Stimulated activated CD4-positive, alpha-beta T cell treated with anti-CD3 and anti-CD28 coated beads, Interleukin-4, amount 100 ng/mL, for 1 hour (primary cell): ENCODE data around the gene PLCXD3.
"Not testable (repeated sequence)": the region's sequence is repeated elsewhere in the genome, so short reads cannot be mapped to it uniquely, and the experiment has no call there.

Source experiments
- DNase-seq: peaks from one replicate; pipeline ENCODE4 v3.0.0-alpha.2; 2020

Gene PLCXD3

DNA sequence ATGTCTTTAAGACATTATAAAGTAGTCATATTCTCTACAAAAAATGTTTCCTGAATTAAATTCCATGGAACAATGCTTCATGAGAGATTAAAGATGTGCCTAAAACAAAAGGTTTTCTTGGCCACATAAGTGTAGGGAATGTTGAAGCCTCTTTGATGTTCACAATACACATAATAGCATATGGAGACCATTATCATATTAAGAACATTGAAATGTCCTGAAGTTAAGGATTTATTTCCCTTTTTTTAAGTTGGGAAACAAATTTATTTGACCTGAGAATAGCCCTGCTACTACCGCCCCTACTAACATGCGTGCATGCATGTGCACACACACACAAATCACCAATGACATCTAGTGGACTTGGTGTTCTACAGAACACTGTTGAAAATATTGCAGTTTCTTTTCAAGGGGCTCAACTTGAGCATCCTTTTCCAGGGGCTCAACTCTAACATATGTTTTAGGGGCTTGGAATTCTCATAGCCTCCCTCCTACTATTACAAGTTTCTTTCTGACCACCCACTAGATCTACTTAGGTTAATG is 172.2 kb downstream of the PLCXD3 start:
- DNase-seq = no peak

DNA sequence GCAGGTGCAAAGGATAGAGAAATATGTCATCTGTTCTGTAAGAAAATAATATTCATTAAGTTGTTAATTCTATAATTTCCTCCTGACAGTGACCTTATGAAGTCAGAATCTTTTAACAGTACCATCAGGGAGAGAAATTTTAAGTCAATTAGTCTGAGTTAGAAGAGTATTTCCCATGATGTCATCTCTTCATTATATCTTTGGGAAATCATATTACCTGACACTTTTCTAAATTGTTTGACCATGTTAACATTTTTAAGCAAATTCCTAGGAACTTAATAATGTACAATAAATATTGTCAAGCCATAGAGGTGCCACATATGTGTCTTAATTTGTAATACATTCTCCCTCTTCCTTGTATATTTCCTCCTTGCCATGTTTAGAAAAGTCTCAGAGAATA is 172.7 kb downstream of the PLCXD3 start:
- DNase-seq = no peak

DNA sequence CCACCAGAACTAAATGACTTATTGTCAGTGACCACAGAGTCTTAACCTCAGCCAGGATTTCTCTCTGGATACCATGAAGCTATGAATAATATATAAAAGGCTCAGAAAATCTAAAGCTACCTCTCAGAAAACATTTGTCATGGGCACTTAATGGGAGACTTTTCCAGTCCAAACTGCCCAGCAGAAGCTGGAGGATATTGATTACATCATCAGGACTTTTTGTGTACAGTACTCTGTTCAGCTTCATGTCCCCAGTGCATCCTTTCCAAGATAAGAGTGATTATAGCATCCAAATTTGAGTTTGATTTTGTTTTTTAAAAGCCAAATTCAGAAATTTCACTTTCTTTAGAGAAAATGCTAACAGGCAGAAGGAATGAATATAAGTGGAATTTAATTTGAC is 173.2 kb downstream of the PLCXD3 start:
- no peak for DNase-seq

DNA sequence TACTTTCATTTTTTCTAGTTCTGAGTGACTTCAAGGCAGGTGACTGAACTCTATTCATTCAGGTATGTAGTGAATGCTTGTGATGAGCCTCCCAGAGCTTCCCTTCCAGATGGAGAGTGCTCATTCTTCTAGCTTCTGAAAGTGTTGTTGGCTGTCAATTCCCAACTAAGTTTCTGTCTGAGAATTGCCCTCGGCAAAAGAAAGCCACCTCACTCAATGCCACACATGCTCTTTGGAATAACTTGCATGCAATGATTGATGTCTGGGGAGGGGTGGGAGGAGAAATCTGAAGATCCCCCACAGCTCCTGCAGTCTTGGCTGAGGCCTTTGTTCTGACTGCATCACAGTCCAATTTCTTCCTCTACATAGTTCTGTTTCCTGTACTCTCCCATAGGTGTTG is 173.9 kb downstream of the PLCXD3 start:
- no peak for DNase-seq

DNA sequence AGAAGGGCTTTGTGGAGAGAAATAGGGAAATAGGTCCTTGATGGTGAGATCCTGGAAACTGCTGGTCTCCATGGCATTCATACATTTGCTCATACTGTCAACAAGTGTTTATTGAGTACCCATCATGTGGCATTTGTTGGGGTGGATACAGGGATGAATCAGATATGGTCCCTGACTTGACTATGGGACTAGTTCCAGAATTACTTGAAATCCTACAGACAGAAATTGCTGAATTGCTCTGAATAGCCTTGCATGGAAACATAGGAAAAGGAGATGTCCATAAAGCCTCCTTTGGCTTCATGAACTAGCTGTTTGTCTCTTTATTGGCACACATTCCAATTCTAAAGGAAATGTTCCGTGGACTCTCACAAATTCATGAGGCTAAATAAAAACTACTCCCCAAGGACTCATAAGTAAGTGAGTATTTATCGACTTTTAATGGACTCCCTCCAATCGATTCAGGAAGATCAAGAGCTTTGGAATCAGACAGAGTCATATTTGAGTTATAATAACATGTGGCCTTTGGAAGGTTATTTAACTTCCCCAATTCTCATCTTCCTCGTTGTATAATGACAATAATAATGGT is 174.7 kb downstream of the PLCXD3 start:
- DNase-seq = no peak

DNA sequence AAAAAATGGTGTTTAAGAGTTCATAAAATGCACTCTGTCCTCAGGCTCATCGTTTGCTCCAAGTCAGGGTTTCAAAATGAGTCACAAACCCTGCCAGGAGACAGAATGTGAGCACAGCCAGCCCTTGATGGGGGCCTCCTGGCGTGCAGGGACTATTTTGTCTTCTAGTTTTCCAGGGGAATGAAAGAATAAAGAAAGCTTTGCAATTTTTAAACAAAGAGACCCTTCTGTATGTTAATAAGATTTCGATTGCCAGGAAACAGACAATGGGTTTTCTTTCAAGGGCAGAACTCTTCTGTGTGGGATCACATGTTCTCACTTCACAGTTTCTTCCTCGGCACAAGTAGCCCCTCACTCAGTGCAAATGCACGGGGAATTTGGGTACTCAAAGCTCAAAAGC is 175.6 kb downstream of the PLCXD3 start:
- no peak for DNase-seq

DNA sequence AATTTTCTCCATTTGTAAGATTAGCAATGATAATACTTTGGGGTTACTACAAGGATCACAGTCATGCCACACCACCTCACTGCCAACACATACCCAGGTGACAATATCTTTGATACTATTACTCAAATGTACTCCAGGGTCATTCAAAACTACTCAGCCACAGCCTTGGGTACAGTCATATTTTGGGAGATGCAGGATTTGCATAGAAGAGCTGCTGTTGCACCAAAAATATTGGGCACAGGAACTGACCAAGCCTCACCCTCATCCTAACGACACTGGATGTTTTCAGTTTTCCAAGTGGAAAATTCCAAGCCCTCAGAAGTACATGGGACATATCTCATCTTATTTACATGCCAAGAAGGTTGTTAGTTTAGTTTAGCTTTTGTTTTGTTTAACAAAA is 176.2 kb downstream of the PLCXD3 start:
- no peak for DNase-seq

DNA sequence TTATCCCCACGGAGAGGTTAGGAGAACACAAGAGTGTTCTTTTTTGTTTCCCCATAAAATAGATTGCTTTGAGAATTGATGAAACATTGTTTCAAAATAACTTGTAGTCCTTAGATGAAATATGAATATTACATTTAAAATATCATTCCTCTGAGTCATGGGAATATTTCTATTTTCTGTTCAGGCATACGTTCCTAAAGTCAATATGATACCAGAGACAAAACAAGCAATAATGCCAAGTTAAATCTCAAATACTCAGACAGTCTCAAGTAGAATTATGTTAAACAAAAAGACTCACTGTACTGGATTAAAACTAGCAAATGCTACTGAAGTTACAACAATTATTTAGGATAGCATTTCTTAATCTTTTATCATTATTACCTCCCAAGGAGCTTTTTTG is 185.3 kb downstream of the PLCXD3 start:
- no peak for DNase-seq

DNA sequence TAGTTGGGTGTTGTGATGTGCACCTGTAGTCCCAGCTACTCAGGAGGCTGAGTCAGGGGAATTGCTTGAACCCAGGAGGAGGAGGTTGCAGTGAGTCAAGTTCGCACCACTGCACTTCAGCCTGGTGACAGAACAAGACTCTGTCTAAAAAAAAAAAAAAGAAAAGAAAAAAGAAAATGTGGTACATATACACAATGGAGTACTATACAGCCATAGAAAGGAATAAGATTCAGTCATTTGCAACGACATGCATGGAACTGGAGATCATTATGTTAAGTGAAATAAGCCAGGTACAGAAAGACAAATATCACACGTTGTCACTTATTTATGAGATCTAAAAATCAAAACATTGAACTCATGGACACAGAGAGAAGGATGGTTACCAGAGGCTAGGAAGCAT is 187.6 kb downstream of the PLCXD3 start:
- DNase-seq = not testable (repeated sequence)

DNA sequence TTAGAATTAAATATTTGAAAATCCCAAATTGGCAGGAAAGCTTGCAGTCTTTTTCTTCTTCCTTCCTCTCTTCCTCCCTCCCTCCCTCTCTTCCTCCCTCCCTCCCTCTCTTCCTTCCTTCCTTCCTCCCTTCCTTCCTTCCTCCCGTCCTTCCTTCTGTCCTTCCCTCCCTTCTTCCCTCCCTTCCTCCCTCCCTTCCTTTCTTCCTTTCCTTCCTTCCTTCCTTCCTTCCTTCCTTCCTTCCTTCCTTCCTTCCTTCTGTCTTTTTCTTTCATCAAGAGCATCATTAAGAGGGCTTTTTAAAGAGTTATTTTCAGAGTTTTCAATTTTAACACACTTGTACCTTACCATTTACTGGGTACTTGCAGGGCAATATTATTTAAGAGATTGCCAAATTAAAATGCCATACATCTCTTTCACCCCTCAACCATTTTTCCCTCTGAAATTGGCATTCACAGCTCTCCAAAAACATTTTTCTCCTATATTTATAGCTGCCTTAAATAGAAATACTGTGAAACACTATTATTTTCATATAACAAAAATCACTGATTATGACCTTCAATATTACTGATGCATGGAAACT is 197.8 kb downstream of the PLCXD3 start:
- no peak for DNase-seq

DNA sequence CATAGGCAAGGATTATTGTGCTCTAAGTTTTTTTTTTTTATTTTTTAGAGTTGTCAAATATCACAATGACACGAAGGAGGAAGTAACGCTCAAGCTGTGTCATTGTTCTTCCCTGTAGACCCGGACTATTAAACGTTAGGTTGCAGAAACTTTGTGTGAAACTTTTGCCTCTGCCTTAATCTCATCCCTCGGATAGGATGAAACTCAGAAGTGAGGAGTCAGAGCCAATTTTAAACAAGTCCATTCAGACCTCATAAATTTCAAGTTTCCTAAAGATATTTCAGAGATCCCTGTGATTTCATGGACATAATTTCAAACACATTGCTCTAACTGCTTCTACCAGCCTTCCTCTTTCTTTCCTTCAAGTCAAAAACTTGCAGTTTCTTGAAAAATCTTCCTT is 198.3 kb downstream of the PLCXD3 start:
- DNase-seq = no peak

DNA sequence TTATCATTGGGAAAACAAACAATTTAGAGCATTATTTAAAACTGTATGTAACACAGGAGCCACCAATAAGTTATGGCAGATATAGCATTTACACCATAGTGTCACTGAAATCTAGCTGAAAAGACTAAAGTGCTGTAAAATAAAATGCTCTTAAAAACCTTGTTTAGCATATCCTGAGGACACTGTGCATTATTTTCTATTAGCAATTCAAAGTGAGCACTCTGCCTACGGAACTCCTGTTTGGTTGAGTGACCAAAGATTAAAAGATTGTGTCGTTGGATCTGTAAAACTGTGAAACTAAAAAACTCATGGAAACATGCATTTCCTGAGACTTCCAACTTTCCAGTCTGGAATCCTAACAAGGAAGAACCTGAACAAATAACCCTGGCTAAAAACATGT is 201.1 kb downstream of the PLCXD3 start:
- no peak for DNase-seq

DNA sequence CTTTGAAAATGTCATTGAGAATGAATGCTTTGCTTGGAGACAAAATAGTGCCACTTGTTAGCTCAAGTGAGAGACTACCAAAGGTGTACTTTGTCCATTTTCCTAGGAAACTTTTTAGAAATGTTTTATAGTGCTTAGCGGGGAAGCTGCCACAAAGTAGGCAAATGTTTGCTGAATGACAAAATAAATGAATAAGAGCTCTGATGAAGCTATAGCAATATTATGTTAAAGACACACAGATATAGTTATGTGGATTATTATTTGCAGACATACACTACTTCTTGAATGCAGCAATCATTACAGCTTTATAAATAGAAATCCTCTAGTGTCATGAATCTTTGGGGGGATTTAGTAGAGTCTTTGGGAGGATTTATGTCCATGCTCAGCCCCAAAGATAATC is 204.4 kb downstream of the PLCXD3 start:
- DNase-seq = no peak

DNA sequence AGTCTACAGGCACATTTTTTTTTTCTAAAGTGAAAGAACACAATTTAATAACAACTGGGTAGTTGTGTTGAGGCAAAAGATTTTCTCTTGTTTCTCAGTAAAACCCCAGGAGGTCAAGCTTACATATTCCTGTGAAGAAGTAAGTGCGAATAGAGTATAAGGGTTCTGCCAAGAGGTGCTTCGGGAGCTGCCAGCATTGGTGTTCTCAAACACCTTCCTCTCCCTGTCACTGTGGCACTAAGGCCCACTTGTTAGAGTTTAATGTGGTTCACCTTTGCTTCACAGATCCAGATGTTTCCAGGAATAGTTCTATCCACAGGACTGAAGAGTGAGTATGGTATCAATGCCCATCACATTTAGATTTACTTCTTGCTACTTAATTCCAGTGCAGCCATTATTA is 205.3 kb downstream of the PLCXD3 start:
- DNase-seq = no peak

DNA sequence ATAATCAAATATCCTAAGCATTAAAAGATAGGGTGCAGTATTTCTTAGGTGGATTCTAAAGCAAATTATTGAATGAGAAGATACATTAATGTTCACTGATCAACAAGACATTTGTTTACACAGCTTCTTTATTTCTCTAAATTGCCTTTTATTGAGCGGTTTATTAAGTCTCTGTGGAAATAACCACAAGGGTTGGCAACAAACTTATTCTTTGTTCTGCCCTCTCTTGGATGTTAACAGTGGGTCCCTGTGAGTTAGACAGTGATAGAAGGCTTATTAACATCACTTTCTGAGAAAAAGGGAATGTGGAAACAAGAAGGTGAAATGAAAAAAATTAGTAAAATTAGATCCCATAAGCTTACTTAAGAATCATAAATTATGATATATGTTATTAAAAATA is 214.3 kb downstream of the PLCXD3 start:
- no peak for DNase-seq

DNA sequence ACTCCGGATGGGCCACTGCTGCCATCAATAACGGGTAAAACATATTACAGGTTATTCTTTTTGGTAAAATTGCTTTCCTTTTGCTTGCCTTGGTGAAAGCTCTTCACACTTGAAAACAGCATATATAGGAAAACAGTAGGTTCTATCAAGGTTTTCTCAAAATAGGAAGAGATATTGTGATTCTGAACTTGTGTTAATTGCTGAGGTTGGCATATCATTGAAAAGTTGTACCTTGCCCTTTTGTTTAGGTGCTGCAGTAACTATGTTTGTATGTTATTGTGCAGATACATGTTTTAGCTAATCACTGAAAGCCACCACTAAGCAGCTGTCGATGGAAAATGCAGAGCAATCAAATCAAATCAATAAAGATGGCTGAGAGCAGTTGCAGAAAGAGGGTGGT is 219.1 kb downstream of the PLCXD3 start:
- DNase-seq = no peak

DNA sequence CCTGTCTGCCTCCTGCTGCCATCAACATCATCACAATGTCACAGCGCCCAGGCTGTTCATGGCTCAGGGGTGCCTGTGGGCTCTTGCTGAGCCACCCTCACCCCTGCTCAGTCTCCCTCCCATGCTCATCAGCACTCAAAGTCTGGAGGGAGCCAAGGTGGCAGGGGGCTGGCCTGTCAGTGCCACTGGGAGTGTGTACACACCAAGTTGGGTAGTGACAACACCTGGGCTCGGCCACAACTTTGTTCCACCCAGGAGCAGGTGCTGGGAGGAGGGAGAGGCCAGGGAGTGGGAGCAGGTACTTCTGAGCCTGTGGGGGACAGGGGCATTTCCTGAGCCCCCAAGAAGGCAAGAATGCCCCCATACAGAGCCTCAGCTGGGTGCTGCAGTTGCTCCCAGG is 219.6 kb downstream of the PLCXD3 start:
- DNase-seq = no peak

DNA sequence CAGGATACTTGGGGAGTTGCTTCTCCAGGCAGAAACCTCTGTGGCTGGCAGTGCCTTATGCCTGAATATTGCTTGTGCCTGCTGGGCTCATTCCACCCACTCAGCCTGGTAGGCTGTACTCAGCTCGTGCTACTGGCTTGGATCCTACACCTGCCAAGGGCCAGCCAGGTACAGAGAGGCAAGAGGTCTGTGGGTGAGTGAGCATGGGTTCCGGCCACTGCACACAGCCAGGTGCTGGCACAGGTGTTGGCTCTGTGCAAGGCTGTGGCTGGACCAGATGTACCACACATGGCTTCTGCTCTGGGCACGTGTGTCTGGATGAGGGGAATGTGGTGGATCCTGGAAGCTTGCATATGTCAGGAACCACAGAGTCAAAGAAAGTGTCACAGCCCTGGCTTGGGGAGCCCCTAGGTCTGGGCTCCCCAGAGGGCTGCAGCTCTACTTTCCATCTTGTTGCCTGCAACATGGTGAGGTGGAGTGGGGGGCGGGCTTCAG is 220.4 kb downstream of the PLCXD3 start:
- DNase-seq = no peak

DNA sequence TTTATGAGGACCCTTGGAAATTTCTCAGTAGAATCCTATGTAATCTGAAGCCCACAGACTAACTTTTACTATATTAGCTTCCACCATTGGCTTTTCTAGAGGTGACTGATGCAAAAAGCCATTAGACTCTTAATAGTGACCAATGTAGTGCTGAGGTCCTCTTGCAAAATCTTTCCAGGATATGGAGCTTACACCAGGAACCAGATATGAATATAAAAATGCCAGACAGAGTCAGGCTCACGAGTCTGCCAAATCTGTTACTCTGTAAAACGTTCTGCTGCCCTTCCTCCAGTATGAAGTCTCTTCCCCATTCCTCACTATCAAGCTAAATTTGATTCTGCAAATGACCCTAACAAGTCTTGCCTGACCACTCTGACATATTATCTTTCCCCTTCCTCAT is 223.7 kb downstream of the PLCXD3 start:
- DNase-seq = no peak

DNA sequence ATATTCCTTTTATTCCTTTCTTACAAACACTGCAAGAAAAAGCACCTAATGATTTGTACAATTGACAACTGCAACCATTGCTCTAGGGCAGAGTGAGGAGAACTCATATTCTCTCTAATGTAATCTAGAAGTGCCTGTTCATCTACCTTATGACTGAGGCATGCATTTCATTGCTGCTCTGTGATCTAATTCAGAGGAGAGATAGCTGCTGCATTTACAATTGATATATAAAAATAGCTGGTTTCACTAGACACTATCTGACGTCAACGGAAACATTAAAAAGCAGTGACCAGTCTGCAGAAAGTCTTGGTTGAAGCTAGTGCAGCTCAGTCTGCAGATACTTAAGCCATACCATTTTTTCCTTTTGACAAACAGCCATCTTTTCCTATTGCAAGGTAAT is 224.2 kb downstream of the PLCXD3 start:
- DNase-seq = no peak

DNA sequence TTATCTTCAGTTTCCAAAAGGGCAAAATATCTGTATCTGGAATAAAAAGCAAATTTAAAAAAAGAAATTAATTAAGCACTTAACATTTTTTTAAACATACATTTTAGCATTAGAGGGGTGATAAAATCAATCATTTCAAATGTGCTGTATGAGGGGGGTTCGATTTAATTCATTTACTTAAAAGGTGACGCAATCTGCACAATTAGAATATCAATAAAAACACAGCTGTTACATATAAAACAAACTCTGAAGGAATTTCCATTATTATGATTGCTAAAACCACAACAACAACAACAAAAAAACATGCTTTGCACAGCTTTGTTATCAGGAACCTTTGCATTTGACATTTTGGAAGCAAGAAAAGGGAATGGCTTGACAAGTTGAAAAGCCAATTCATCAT is 225.5 kb downstream of the PLCXD3 start:
- DNase-seq = no peak

DNA sequence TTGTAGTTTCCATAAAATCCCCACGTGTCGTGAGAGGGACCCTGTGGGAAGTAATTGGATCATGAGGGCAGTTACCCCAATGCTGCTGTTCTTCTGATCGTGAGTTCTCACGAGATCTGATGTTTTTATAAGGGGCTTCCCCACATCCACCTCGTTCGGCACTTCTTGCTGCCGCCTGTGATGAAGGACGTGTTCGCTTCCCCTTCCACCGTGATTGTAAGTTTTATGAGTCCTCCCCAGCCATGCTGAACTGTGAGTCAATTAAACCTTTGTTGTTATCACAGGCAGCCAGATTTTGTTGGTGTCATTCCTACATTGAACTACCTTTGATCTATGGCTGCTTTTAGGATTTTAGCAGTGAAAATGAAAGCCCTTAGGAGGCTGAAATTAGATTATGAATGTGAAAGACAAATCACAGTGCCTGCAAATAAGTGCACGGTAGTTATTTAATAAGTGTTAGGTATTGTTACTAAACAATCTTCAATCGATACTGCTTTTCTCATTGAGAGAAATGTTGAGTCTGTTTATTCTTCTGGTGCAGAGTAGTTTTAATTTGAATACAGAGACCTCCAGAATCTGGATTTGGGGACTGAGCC is 229.1 kb downstream of the PLCXD3 start:
- no peak for DNase-seq

DNA sequence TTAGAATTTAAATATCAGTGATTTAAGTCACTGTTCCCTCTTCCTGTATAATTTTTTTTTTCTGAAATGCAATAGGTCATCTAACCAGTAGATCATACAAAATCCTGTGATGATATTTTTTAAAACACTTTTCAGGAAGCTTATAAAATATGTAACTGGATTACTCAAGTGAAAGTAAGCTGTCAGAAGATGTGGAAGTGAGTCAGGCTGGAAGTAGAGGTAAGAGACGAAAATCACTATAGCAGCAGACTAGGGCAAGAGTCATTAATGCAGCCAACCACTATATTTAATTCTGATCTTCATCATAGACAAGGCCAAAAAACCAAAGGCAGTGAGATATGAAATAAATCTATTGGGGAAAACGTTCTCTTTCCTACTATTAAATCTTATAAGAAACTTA is 231.4 kb downstream of the PLCXD3 start:
- DNase-seq = no peak

DNA sequence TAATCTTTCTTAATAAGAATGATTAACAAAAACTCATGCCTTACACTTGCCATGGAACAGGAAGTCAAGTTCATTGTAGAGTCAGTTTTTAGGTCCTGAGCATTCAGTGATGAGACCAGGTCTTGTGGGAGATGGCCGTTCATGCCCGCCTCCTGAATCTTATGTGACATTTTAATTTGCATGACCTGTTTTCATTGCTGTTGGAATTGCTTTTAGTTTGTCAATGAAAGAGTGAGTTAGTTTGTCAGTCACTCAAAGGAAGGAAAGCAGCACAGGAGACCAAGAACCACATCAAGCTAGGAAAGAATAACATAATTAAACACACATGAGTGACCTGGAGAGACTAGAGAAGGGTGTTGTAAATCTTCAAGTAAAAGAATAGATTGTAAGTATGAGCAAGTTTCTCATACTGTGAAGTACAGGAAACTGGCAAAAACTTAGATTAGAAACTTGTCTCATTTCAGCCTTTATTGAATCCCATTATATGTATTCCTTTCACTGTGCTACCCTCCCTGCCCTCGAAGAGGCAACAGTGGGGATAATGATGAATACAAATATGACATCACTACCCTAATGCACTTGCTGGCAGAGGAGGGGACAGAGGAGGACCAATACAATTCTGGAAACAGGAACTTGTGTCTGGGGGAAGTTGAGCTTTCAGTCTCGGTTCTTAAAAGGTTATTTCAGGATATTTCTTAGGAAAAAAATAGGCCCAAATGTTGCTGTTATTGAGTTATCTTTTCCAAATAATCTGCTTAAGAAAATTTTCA is 232.7 kb downstream of the PLCXD3 start:
- no peak for DNase-seq
